ENCODE measurements around the gene PAX7.

DNA sequence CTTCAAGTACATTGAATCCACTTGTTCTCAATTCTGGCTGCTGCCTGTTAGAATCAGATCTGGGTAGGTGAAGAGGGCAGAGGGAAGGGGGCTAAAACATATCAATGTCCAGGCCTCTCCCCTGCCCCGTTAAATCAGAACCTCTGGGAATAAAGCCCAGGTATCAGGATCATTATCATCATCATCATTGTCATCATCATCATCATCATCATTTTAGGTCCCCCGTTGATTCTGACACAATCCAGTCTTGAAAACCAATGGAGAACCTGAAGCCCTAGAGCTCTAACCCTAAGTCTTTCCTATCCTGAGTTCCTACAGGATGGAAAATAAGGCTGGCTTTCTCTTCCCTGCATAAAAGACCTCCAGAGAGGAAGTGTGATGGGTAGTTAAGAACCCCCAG lies 135.7 kb downstream of the PAX7 start:
- TF ChIP-seq, protein P1, sequence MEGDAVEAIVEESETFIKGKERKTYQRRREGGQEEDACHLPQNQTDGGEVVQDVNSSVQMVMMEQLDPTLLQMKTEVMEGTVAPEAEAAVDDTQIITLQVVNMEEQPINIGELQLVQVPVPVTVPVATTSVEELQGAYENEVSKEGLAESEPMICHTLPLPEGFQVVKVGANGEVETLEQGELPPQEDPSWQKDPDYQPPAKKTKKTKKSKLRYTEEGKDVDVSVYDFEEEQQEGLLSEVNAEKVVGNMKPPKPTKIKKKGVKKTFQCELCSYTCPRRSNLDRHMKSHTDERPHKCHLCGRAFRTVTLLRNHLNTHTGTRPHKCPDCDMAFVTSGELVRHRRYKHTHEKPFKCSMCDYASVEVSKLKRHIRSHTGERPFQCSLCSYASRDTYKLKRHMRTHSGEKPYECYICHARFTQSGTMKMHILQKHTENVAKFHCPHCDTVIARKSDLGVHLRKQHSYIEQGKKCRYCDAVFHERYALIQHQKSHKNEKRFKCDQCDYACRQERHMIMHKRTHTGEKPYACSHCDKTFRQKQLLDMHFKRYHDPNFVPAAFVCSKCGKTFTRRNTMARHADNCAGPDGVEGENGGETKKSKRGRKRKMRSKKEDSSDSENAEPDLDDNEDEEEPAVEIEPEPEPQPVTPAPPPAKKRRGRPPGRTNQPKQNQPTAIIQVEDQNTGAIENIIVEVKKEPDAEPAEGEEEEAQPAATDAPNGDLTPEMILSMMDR (IDR thresholded peaks at IDR 0.05), result no peak
- TF ChIP-seq POLR2A (IDR thresholded peaks at IDR 0.05) (no peak), EP300 (IDR thresholded peaks at IDR 0.05) (no peak)
